Stimulated activated CD4-positive, alpha-beta T cell treated with anti-CD3 and anti-CD28 coated beads, Interleukin-2, amount 100 ng/mL, for 48 hours (primary cell): ENCODE measurements around the gene KIAA0825.
"Not testable (repeated sequence)": the region's sequence is repeated elsewhere in the genome, so short reads cannot be mapped to it uniquely, and the experiment has no call there.

Experiments
- DNase-seq, 2 donors: peaks; one replicate each; pipeline ENCODE4 v3.0.0-alpha.2; 2020

Gene KIAA0825

GRCh38 chr5:94618493-94619328 is at the start of gene KIAA0825, which contains the start of gene SLF1:
TSS of gene KIAA0825 (minus strand) at chr5:94618604. CDS start at chr5:94537126, 81,478 bp downstream.
TSS of gene SLF1 (plus strand) at chr5:94618669. CDS start at chr5:94628811, 10,142 bp downstream.
- peak; percentile 77 to 82 for DNase-seq

GRCh38 chr5:94667937-94668336 is 49.5 kb upstream of the KIAA0825 start:
- no peak for DNase-seq

DNA sequence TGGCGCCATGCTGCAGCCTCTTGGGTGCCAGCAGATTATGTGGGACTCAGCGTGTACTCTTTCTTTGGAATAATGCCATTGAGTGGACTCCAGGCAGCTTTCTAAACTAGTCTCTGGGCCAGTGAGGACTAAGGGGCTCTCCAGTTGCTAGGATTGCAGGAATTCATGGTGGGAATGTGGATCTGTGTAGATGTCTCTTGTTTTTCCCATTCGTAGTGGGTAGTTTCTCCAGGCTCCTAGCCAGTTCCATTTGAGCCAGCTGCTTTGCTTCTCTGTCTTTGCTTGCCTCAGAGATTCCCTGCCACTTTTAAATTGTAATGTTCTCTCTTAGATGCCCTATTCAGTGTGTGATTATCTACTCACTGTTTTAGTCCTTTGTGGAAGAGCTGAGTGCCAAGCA is 42.7 kb upstream of the KIAA0825 start:
- DNase-seq: no peak

- DNase-seq: no peak
Measured at GRCh38 chr5:94660506-94660905, 42.1 kb upstream of the KIAA0825 start.

DNA sequence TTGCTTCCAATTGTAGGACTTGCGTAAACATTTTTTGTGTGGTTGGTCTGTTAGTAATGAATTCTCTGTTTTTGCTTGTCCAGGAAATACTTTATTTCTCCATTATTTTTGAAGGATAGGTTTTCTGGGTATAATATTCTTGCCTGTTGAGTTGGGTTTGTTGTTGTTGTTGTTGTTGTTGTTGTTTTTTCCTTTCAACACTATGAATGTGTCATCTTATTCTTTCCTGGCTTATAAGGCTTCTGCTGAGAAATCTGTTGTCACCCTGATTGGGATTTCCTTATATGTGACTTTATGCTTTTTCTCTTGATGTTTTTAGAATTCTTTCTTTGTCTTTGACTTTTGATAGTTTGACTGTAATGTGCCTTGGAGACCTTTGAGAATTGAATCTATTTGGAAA is 39.9 kb upstream of the KIAA0825 start:
- no peak for DNase-seq

GRCh38 chr5:94649874-94650273 is 31.5 kb upstream of the KIAA0825 start:
- no peak for DNase-seq

- no peak for DNase-seq
Measured at GRCh38 chr5:94646758-94647157, 28.4 kb upstream of the KIAA0825 start.

- DNase-seq: no peak
Measured at GRCh38 chr5:94645053-94645452, 26.6 kb upstream of the KIAA0825 start.

- DNase-seq: no peak
Measured at GRCh38 chr5:94640176-94640575, 21.8 kb upstream of the KIAA0825 start.

GRCh38 chr5:94632024-94632423 is 13.6 kb upstream of the KIAA0825 start:
- no peak for DNase-seq

DNA sequence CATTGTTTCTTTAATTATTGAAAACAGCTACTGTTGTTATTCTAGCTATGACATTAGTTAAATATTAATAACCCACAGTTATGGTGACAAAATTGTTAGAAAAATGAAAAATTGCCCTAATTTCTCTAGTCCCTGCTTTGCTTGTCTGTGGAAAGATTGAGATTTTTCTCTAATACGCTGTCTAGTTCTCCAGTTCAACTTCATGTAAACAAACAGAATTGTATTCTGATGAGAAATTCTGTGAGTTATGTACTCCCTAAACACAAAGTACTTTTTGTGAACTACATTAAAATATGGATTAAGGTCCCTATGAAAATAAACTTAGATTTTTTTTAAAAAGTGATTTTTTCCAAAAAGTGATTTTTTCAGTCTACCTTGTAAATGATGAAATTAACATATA is 8.8 kb upstream of the KIAA0825 start:
- DNase-seq: no peak

GRCh38 chr5:94623877-94624276 is 5.5 kb upstream of the KIAA0825 start:
- no peak for DNase-seq

GRCh38 chr5:94623011-94623410 is 4.6 kb upstream of the KIAA0825 start:
- DNase-seq: no peak

- DNase-seq: no peak
Measured at GRCh38 chr5:94621763-94622162, 3.4 kb upstream of the KIAA0825 start.

GRCh38 chr5:94620256-94620655 is 1.9 kb upstream of the KIAA0825 start:
- DNase-seq: no peak

GRCh38 chr5:94618029-94618492 is 343 bp downstream of the KIAA0825 start:
- DNase-seq: no peak

- no peak for DNase-seq
Measured at GRCh38 chr5:94615862-94616261, 2.5 kb downstream of the KIAA0825 start.

DNA sequence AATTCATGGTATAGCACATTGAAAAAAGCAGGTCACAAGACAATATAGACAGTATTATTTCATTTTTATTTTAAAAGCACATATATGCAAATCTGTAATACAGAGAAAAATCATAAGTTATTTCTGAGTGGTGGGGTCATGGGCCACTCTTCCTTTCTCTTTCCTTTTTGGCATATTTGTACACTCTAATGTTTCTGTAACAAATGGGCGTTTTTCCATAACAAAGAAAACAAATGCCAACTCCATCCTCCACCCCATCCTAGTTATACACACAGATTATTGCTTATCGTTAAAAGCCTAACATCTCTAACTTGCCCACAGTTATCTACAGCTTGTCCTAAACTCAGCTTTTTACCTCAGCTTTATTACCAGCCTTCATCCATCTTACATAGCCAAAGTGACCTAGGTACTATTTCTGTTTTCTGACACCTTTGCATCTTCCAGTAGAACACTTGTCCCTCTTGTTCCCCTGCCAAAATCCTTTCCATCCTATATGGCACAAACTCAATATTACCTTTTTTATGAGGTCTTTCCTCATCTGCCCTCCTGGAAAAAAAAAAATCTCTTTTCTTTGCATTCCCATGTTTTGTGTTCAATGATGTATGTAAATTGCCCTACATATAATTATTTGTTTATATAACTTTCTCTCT is 4.1 kb downstream of the KIAA0825 start:
- no peak for DNase-seq

DNA sequence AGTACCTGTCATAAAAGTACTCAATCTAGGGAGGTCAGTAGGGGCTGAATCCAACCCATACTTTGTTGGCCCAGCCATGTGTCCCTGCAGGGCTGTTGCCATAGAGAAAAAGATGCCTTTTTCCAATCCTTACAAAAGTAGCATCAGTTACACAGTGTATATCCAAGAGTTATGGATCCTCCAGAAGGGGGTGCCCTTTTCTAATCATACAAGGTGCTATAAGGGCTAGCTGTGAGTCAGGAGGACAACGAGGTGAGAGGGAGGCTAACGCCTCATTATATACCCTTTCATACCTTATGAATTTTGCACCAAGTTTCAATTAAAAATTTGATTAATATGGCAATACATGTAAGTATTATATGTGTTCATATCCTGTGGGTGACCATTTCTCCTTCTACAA is 4.8 kb downstream of the KIAA0825 start:
- no peak for DNase-seq

GRCh38 chr5:94595281-94595840 is 23.0 kb downstream of the KIAA0825 start:
- DNase-seq: no peak

GRCh38 chr5:94577466-94578245 is 40.7 kb downstream of the KIAA0825 start:
- no peak for DNase-seq

GRCh38 chr5:94575196-94575595 is 43.2 kb downstream of the KIAA0825 start:
- DNase-seq: no peak

DNA sequence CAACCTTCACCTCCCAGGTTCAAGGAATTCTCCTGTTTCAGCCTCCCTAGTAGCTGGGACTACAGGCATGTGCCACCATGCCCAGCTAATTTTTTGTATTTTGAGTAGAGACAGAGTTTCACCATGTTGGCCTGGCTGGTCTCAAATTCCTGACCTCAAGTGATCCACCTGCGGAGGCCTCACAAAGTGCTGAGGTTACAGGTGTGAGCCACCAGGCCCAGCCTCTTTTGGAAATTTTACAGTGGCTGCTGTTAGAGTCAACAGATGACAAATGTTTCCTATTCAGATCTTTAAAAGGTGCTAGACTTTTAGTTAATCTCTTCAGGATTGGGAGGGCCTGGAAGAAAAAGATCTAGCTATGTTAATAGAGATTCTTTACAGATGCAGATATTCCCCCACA is 45.1 kb downstream of the KIAA0825 start:
- not testable (repeated sequence) for DNase-seq
